ENCODE measurements around the gene BCL11A. TPM values are rescaled to one million over a fixed set of nuclear protein-coding genes. Genes with fewer than 3 reads are reported as not detected.

The BCL11A gene
- total RNA-seq, 1 experiment from 2014 or later, result 91.4 TPM

DNA sequence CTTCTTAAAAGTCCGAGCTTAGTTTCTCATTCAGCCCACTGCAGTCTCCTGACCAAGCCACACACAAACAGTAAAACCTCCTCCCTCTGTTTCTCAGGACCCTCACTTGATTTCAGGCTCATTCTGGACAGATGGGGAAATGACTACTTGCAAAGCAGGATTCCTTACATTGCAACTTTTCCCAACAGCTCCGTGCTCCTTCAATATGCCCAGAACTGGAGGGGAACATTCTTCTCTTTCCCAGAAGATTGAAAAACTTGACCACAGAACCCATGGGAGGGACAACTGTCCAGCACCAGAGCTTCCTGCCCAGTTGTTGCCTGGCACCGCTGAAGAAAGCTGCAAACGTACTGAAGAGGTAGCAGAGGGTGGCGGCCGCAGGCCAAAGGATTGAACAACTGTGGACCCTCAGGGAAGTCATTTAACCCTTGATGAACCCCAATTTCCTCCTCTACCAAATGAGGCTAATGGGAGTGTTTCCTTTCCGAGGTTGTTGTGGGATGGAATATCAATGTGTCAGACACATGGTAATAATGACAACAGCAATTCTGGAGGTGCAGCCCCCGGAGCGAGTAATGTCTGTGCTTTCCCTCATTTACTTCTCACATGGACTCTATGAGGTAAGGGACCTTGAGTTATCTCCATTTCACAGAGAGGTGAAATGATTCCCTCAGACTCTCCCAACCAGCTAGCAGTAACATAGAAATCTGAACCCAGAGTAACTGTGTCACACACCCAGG lies 25.0 kb downstream of the BCL11A start:
- Histone ChIP-seq H4K20me1 (ENCODE audit: control insufficient read depth, insufficient read depth, insufficient read length) (no peaks in the 10 kb centered on the region), H3T11ph (ENCODE audit: low read length) (no peak overlapping the region), H2BK15ac (ENCODE audit: low read depth, low read length) (no peak overlapping the region), H3K56ac (ENCODE audit: insufficient read length, low read depth, low read length) (no peak overlapping the region), H3K9ac (ENCODE audit: extremely low read depth, insufficient read length, low read length) (no peak overlapping the region), H2AK5ac (ENCODE audit: insufficient read length, low read length) (no peak overlapping the region), H3K27me3 (ENCODE audit: insufficient read depth, low read length) (no peaks in the 10 kb centered on the region), H3K23me2 (ENCODE audit: insufficient read length, low read depth, low read length, poor library complexity, severe bottlenecking) (no peaks in the 10 kb centered on the region), H3K79me2 (ENCODE audit: insufficient read depth, low read length) (peaks cover 12% of the 10 kb centered on the region; the same call in 1 of the 2 replicates), H2BK12ac (ENCODE audit: insufficient read length, low read depth, low read length) (no peak overlapping the region), H3K18ac (ENCODE audit: insufficient read length, low read depth, low read length) (no peak overlapping the region), H3K14ac (ENCODE audit: insufficient read depth, low read length) (no peak overlapping the region), H2BK20ac (ENCODE audit: low read depth, low read length, poor library complexity, severe bottlenecking) (no peak overlapping the region), H4K5ac (ENCODE audit: insufficient read length, low read depth, low read length) (no peak overlapping the region), H3K4me2 (ENCODE audit: insufficient read depth, insufficient read length, low read length) (no peak overlapping the region), H4K8ac (replicated peaks; ENCODE audit: insufficient read length, low read depth, low read length) (no peak overlapping the region), H2BK5ac (ENCODE audit: insufficient read length, low read length) (no peak overlapping the region), H2BK120ac (ENCODE audit: low read depth, low read length, poor library complexity, severe bottlenecking) (no peak overlapping the region), H3K4ac (ENCODE audit: low read depth, low read length) (no peak overlapping the region), H3K23ac (ENCODE audit: insufficient read length, low read depth, low read length) (no peak overlapping the region), H3K9me3 (ENCODE audit: control insufficient read depth, low read depth, low read length) (no peaks in the 10 kb centered on the region), H3K27ac (ENCODE audit: insufficient read length, low read depth, low read length) (no peak overlapping the region), H4K91ac (ENCODE audit: insufficient read length, low read depth, low read length) (no peak overlapping the region), H3K4me1 (ENCODE audit: insufficient read depth, low read length) (peaks cover 24% of the 10 kb centered on the region), H3K79me1 (ENCODE audit: insufficient read depth, low read depth, low read length, poor library complexity, severe bottlenecking) (no peaks in the 10 kb centered on the region), H2AFZ (ENCODE audit: low read length) (no peak overlapping the region)
- no peaks in the 10 kb centered on the region for H3K27me3 Mint-ChIP-seq (ENCODE audit: low read depth)
- H3K9me3 Mint-ChIP-seq, result no peaks in the 10 kb centered on the region
- H3K4me3 Mint-ChIP-seq, result no peak overlapping the region
- TF ChIP-seq, protein P1, sequence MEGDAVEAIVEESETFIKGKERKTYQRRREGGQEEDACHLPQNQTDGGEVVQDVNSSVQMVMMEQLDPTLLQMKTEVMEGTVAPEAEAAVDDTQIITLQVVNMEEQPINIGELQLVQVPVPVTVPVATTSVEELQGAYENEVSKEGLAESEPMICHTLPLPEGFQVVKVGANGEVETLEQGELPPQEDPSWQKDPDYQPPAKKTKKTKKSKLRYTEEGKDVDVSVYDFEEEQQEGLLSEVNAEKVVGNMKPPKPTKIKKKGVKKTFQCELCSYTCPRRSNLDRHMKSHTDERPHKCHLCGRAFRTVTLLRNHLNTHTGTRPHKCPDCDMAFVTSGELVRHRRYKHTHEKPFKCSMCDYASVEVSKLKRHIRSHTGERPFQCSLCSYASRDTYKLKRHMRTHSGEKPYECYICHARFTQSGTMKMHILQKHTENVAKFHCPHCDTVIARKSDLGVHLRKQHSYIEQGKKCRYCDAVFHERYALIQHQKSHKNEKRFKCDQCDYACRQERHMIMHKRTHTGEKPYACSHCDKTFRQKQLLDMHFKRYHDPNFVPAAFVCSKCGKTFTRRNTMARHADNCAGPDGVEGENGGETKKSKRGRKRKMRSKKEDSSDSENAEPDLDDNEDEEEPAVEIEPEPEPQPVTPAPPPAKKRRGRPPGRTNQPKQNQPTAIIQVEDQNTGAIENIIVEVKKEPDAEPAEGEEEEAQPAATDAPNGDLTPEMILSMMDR (conservative IDR thresholded peaks at IDR 0.05), result no peak
- no CpG with 5 or more reads among the region's 9 CpGs for WGBS (ENCODE audit: extremely low coverage, insufficient read length, low lambda C conversion rate)
- H3K36me3 Mint-ChIP-seq (ENCODE audit: insufficient read depth in 1 of 3, low read depth in 3 of 3), result peaks cover 7 to 30% (median 21%) of the 10 kb centered on the region in 3 experiments
- no peak for DNase-seq
- peak overlapping the region; percentile 26 to 46 (median 37); a peak in 3 of 7 replicates for H3K27ac Mint-ChIP-seq
- peaks cover 90 to 92% of the 10 kb centered on the region in 2 experiments for H3K4me1 Mint-ChIP-seq
